ENCODE measurements around the gene SPP1. TPM values are rescaled to one million over a fixed set of nuclear protein-coding genes. Genes with fewer than 3 reads are reported as not detected.
A peak's percentile ranks its signal among the peaks of the same experiment; 100 is the strongest.

Gene SPP1
- polyA plus RNA-seq, 3 donors = 0.08 TPM; not detected in 2

- Mint-ChIP-seq H3K36me3 (peaks cover 0 to 1% of the 10 kb centered on the region in 2 donors), H3K4me1 (peaks cover 7% of the 10 kb centered on the region), H3K9me3 (peaks cover 0 to 3% (median 0%) of the 10 kb centered on the region in 7 donors), H3K27me3 (ENCODE audit: low read depth in 3 of 3) (peaks cover 12 to 13% (median 12%) of the 10 kb centered on the region in 3 donors), H3K4me3 (no peak overlapping the region), H3K27ac (no peak overlapping the region)
- H3K27ac ChIP-seq (ENCODE audit: low read depth in 1 of 2, low read length in 2 of 2) = no peak overlapping the region
- no peak overlapping the region for H3K4me3 ChIP-seq (replicated peaks in 1 of 3; ENCODE audit: low read depth in 2 of 3, low read length in 3 of 3)
- whole genome bisulfite sequencing (ENCODE audit: insufficient coverage) = 100% methylated on average over 1 of the region's 3 CpGs
- H3K79me2 ChIP-seq (ENCODE audit: insufficient read depth, low read length) = peaks cover 2% of the 10 kb centered on the region
- H4K20me1 ChIP-seq (ENCODE audit: insufficient read depth, low read length) = no peaks in the 10 kb centered on the region
- H3K9me3 ChIP-seq (replicated peaks in 1 of 2; ENCODE audit: control insufficient read depth in 1 of 2, insufficient read depth in 1 of 2, low read length in 2 of 2) = no peaks in the 10 kb centered on the region
- no peaks in the 10 kb centered on the region for H3K36me3 ChIP-seq (replicated peaks in 1 of 2; ENCODE audit: control insufficient read depth in 1 of 2, insufficient read depth in 2 of 2, low read length in 2 of 2)
- no peak for TF ChIP-seq CTCF (IDR thresholded peaks at IDR 0.05)
- intact Hi-C loops (cut with micrococcal nuclease) = no loop called here
- H2AFZ ChIP-seq (ENCODE audit: insufficient read depth, low read depth, low read length, poor library complexity, severe bottlenecking) = peak overlapping the region; percentile 17
- peaks cover 0 to 8% of the 10 kb centered on the region in 2 donors for H3K27me3 ChIP-seq (ENCODE audit: control insufficient read depth in 2 of 2, insufficient read depth in 2 of 2, low read length in 2 of 2)
- H3K9ac ChIP-seq (ENCODE audit: insufficient read depth, low read length, poor library complexity, severe bottlenecking) = no peak overlapping the region
- peaks cover 4 to 9% of the 10 kb centered on the region in 2 donors for H3K4me1 ChIP-seq (ENCODE audit: control insufficient read depth in 1 of 2, insufficient read depth in 2 of 2, low read length in 2 of 2)
- no peak overlapping the region for H3K4me2 ChIP-seq (replicated peaks; ENCODE audit: extremely low read depth, low read length, poor library complexity, severe bottlenecking)
- no peak for DNase-seq
Measured at GRCh38 chr4:88003261-88003660, 27.7 kb downstream of the SPP1 start.

GRCh38 chr4:88005076-88005475 is 29.6 kb downstream of the SPP1 start:
- no peak overlapping the region for H3K27ac Mint-ChIP-seq
- no peak for DNase-seq
- no peak overlapping the region for H2AFZ ChIP-seq (ENCODE audit: insufficient read depth, low read depth, low read length, poor library complexity, severe bottlenecking)
- peaks cover 0 to 1% of the 10 kb centered on the region in 2 donors for H3K36me3 Mint-ChIP-seq
- peaks cover 0 to 8% of the 10 kb centered on the region in 2 donors for H3K27me3 ChIP-seq (ENCODE audit: control insufficient read depth in 2 of 2, insufficient read depth in 2 of 2, low read length in 2 of 2)
- peaks cover 19% of the 10 kb centered on the region for H3K4me1 Mint-ChIP-seq
- H3K9me3 Mint-ChIP-seq = peaks cover 0 to 3% (median 0%) of the 10 kb centered on the region in 7 donors
- no peak for TF ChIP-seq CTCF (IDR thresholded peaks at IDR 0.05)
- 93% methylated on average over 2 of the region's 2 CpGs for WGBS (ENCODE audit: insufficient coverage)
- no peaks in the 10 kb centered on the region for H3K9me3 ChIP-seq (replicated peaks in 1 of 2; ENCODE audit: control insufficient read depth in 1 of 2, insufficient read depth in 1 of 2, low read length in 2 of 2)
- H3K36me3 ChIP-seq (replicated peaks in 1 of 2; ENCODE audit: control insufficient read depth in 1 of 2, insufficient read depth in 2 of 2, low read length in 2 of 2) = no peaks in the 10 kb centered on the region
- peaks cover 11 to 12% (median 12%) of the 10 kb centered on the region in 3 donors for H3K27me3 Mint-ChIP-seq (ENCODE audit: low read depth in 3 of 3)
- H3K9ac ChIP-seq (ENCODE audit: insufficient read depth, low read length, poor library complexity, severe bottlenecking) = no peak overlapping the region
- peaks cover 16 to 24% of the 10 kb centered on the region in 2 donors for H3K4me1 ChIP-seq (ENCODE audit: control insufficient read depth in 1 of 2, insufficient read depth in 2 of 2, low read length in 2 of 2)
- no peak overlapping the region for H3K4me3 Mint-ChIP-seq
- no peak overlapping the region for H3K27ac ChIP-seq (ENCODE audit: low read depth in 1 of 2, low read length in 2 of 2)
- H3K4me2 ChIP-seq (replicated peaks; ENCODE audit: extremely low read depth, low read length, poor library complexity, severe bottlenecking) = no peak overlapping the region
- H4K20me1 ChIP-seq (ENCODE audit: insufficient read depth, low read length) = no peaks in the 10 kb centered on the region
- intact Hi-C loops (cut with micrococcal nuclease) = no loop called here
- H3K4me3 ChIP-seq (replicated peaks in 1 of 3; ENCODE audit: low read depth in 2 of 3, low read length in 3 of 3) = no peak overlapping the region
- peaks cover 21% of the 10 kb centered on the region for H3K79me2 ChIP-seq (ENCODE audit: insufficient read depth, low read length)

All from CD14-positive monocyte (primary cell).